Left lobe of liver (tissue), 2 donors: ENCODE results near the gene PI4K2B. TPM values are rescaled to one million over a fixed set of nuclear protein-coding genes. Genes with fewer than 3 reads are reported as not detected.
A peak's percentile ranks its signal among the peaks of the same experiment; 100 is the strongest.
"Not testable (repeated sequence)": the region's sequence is repeated elsewhere in the genome, so short reads cannot be mapped to it uniquely, and the experiment has no call there.

Experiments used
- ATAC-seq: fragments of 200-7000 bp; cut with Tn5 transposase; one replicate; pipeline ENCODE4 v1.9.1; 2020; ENCODE audit warnings: mild to moderate bottlenecking, moderate library complexity
- DNase-seq: peaks from one replicate; pipeline ENCODE4 v3.0.0-alpha.2; 2020; ENCODE audit warnings: low spot score
- total RNA-seq: library from RNA; stranded (reverse); gene quantifications from one replicate; pipeline ENCODE4 v1.2.1, GENCODE V29; 2021
- donor health status: DM: no; HTN: no; CAD: no; lungs with moderate emphysema.
- donor health status: DM: no; HTN: yes; CAD: no.

PI4K2B gene
- total RNA-seq, 1 donor from 2014 or later = 23.0 TPM

DNA sequence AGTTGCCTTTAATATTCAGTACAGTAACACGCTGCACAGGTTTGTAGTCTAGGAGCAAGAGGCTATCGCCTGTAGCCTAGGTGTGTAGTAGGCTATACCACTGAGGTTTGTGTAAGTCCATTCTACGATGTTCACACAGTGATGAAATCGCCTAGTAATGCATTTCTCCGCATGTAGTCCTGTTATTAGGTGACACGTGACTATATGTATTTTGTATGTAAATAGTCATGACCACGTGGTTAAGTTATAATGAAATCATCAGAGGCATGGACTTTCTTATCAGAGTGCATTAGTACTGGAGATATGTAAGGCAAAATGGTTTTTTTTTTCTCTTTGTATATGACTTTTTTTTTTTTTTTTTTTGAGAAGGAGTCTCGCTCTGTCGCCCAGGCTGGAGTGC, 68.8 kb downstream of the PI4K2B start:
- DNase-seq (no peak), ATAC-seq (no peak)

DNA sequence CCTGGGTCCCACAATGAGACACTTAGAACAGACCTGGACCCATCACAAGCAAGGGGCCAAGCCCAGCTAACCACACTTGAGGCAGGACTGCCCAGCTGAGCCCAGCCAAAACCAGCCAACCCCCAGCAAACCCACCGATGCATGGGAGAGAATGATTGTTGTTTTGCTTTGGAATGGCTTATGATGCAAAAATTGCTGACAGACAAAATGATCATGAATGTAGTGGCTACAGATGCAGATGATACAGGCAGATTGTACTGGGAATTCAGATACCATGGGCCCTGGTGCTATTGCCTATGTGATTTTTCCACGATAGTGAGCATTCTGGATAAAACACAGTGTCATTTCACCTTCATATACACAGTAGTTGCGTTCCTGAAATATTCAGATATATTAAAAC, 69.7 kb downstream of the PI4K2B start:
- DNase-seq (no peak), ATAC-seq (no peak)

DNA sequence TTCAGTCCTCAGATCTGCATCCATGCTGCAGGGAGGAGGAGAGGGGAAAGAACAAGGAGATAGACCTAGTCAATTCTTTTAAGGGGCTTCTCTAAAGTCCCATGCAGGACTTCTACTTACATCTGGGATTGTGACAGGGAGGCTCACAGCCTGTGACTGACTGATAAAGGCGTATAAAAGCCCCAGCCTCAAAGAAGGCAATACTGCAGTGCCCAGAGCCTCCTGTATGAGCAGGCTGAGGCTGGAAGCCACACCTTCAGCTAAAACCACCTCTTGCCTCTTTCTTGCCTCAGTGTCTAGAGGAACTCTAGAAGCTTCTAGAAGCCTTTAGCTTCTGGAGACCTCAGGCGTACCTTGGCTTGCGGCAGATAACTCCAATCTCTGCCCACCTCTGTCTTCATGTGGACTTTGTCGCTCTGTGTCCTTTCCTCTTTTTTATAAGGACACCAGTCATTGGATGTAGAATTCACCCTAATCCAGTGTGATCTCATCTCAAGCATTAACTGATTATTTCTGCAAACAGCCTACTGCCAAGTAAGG, 72.8 kb downstream of the PI4K2B start:
- ATAC-seq (no peak), DNase-seq (no peak)

DNA sequence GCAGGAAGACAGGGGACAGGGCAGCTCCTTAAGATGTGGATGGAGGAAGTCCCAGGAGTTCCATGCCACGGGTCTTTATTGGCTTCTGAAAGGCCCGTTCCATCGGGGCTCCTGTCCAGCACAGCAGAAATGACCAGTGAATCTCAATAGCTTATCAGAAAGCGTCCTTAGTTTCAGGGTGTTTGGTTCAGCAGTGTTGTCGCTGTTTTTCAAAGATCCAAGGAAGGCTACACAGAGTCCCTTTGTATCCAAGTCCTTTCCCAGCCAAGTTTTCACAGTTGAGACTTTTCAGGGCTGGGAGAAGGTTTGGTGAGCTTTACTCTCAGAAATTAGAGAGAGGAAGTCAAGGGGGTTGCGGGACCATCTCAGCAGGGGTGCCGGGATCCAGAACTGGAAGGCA, 73.8 kb downstream of the PI4K2B start:
- ATAC-seq (no peak), DNase-seq (no peak)

DNA sequence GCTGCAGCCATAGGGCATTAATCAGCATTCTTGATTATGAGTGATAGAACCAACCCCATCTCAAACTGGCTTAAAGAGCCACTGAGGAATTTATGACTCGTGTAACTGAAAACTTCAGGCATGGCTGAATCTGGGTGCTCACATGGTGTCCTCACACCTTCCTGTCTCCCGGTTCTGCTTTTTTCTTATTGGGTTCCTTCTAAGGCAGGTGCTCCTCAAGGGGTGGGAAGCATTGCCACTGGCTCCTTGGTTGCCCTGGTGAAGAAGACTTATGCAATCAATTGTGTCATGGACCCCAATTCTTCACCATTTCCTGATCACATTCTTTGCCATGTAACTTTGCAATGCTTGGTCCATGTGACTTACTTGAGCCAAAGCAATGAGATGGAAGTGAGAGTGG, 74.5 kb downstream of the PI4K2B start:
- ATAC-seq (no peak), DNase-seq (no peak)

DNA sequence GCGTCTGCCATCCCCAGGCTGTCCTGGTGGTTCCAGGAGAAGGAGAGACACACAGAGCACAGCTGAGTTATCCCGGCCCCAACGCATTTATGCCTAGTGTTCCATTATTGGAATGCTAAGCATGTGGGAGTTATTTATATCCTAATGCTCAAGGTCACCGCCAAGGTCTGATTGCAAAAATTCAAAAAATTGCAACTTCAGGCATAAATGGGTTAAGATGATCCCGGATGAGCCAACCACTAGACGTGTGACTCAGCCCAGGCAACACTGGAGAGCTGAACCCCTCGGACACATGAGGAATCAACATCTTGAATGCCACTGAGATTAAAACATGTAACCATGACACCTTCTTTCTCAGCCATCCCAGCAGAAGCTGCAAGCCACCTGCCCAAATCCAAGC, 74.9 kb downstream of the PI4K2B start:
- DNase-seq = no peak
- ATAC-seq = no peak

DNA sequence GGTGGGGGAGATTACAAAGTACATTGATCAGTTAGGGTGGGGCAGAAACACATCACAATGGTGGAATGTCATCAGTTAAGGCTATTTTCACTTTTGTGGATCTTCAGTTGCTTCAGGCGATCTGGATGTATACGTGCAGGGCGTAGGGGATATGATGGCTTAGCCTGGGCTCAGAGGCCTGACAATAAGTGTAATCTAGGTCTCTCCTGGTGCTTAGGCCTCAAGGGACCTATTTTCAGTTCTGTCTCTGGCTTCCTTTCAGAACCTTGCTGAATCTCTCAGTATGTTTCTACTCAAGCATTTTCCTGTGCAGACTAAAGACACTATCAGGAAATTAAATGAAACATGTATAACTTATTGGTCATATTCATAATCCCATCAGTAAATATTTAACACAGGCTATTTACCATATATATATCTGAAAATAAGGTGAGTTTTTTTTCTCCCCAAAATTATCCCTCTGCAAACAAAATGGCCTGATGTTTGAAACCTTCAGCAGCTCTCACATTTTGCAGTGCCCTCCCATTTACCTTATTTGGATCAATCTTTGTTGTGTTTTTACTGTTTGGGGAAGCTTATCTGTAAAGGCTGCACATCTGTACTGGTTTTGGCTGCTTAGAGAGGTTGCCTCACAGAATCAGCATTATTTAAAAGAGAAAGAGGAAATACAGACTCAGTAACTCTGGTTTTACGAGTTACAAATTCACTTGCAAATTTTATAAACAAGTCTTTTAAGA, 76.4 kb downstream of the PI4K2B start:
- DNase-seq (no peak), ATAC-seq (no peak)

DNA sequence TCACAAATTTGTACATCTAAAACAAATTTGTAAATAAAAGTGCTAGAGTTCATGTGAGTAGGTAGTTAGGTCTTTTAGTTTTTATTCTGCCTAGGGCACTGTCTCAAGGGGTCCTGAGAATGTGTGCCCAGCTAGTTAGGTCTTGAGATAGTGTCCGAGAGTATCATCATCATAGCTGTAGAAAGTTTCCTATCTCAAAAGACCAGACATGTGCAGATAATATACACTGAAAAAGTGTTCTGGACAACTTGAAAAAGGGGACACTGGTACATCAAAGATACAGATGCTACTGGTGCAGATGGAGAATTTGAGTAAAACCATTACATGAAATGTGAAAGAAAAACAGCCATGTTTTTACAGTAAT, 77.0 kb downstream of the PI4K2B start:
- DNase-seq (no peak), ATAC-seq (no peak)

DNA sequence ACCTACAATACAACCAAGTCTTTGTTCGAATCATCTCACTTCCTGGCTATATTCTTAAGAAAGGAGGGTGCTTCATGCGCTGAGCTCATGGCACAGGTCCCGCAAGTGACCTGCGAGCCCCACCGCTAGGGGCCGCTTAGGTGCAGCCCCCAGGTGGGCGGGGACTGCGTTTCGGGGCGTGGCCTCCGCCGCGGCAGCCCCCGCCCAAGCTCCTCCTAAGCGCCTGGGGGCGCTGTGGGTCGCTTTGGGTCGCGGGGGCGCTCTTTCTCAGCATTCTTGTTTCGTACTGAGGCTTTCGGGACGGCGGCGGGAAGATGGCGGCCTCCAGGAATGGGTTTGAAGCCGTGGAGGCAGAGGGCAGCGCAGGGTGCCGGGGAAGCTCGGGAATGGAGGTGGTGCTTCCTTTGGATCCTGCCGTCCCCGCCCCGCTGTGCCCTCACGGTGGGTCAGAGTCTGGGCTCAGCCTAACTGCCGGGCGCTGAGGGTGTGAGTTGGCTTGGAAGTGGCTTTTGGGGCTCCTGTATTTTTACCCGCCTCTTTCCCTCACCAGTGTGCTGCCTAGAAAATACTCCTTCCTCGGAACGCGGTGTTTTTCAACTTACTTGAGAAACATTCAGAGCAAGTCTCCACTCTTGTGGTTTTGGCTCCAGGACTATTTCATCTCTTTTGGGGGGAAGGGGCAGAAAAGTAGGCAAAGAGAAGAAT, 78.8 kb downstream of the PI4K2B start, which contains the start of gene ZCCHC4:
ZCCHC4 (plus strand) TSS at position 279 of the 705 bp plus-strand sequence; CDS start at position 315, 36 bp downstream.
- peak; percentile 100 for ATAC-seq
- DNase-seq = peak; percentile 92

DNA sequence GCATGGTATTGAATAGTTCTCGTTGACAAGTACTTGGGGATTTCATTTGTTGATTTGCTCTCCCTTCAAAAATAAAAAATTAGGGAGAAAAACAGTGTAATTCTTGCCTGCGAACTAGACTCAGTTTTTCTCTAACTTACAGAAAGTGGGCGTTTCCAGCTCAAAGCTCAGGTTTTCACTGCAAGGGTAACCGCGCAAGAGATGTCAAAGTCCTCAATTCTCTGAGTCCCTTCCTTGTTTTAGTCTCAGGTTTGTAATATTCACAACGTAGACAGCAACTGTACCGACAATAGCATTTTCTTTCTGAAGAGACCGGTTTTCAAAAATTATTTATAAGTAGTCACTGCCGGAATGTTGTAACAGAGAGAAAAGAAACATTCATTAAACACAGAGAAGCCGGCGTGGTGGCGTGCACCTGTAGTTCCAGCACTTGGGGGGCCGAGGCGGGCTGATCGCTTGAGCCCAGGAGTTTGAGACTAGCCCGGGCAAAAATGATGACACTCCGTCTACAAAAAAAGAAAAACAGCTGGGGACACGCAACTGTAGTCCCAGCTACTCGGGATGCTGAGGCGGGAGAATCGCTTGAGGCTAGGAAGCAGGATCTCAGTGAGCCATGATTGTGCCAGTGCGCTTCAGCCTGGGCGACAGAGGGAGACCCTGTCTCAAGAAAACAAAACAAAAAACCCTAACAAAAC, 79.5 kb downstream of the PI4K2B start:
- ATAC-seq = peak; percentile 32
- no peak for DNase-seq

DNA sequence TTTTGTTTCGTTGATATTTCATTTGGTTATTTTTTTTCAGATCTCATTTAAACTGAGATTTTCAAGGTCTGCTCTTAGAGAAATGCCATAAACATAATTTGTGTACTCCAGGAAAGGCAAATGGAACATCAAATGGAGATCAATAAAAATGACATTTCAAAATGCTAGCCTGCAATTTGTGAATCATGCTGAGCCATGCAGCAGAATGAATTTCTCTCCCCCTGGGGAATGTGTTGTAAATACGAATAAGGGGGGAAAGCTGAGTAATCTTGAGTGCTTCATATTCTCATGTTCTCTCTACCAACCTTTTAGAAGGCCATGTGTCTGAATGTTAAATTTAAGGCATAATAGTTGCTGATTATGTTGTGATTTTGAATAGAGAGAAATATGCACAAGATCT, 86.5 kb downstream of the PI4K2B start:
- no peak for DNase-seq
- no peak for ATAC-seq

DNA sequence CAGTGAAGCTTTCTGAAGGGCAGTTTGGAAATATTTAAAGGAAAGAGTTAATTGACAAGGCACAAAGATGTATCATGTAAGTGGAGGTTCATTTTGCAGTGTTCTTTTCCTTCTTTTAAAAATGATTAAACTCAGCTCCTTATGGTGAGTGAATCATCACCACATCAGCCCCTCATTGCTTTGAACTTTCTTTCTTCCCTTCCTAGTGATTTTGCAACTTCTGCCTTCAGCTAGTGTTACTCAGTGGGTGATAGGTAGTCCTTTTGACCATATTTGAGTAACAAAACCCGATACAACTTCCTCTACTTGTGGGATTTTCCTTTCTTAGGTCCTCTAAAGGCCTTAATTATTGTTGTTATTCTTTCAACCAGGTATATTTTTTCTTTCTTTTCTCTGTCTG, 86.9 kb downstream of the PI4K2B start:
- DNase-seq = no peak
- no peak for ATAC-seq

DNA sequence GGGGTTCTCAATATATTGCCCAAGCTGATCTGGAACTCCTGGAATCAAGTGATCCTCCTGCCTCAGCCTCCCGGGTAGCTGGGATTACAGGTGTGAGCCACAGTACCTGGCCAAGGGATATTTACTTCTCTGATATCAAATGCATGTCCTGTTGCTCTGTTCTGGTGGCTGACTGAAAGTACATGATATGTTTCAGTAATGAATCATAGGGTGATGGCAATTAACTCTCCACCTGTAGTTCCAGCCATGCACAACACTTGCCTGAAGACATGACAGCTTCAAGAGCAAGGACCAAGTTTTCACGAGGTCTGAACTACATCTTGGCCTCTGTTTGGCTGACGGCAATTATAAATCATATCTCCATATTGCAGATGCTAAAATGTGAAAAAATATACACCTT, 87.9 kb downstream of the PI4K2B start:
- DNase-seq = no peak

DNA sequence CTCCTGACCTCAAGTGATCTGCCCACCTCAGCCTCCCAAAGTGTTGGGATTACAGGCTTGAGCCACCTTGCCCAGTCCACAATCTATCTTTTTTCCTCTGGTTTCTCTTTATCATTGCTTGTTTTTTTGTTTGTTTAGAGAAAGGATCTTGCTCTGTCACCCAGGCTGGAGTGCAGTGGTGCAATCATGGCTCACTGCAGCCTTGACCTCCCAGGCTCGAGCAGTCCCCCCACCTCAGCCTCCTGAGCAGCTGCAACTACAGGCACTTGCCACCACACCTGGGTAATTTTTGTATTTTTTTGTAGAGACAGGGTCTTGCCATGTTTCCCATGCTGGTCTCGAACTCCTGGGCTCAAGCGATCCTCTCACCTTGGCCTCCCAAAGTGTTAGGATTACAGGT, 94.6 kb downstream of the PI4K2B start:
- DNase-seq, ATAC-seq: not testable (repeated sequence)

More for the DNA sequence above, 87.9 kb downstream of the PI4K2B start:
- ATAC-seq = no peak

Other genes starting within 250 kb of the PI4K2B start
- gene LGI2, start 203.1 kb upstream of the PI4K2B start, total RNA-seq = 0.13 TPM
- gene SEPSECS, start 73.6 kb upstream of the PI4K2B start, total RNA-seq = 24.9 TPM
- 4.1 TPM for gene ZCCHC4, start 78.7 kb downstream of the PI4K2B start, total RNA-seq
- gene ANAPC4, start 143.2 kb downstream of the PI4K2B start, total RNA-seq = 11.8 TPM